Tibial nerve (tissue), 3 donors: ENCODE measurements around the gene TDRD6.

ENCODE experiments used
- POLR2A ChIP-seq, 2 donors: fragments of 450-650 bp; IDR thresholded peaks; one replicate each; pipeline ENCODE4 v1.6.1; 2017; ENCODE audit warnings: antibody characterized with exemption in 2 of 2, mild to moderate bottlenecking in 2 of 2, moderate library complexity in 2 of 2
- TF ChIP-seq, protein P1 (sequence below), 5 experiments: fragments of 200-600 bp in 3 of 5; fragments of 450-650 bp in 2 of 5; sonication (generic) in 3 of 5; IDR thresholded peaks; one replicate each; pipeline ENCODE4 v1.5.1; 2016 to 2019; ENCODE audit warnings: antibody characterized with exemption in 5 of 5, mild to moderate bottlenecking in 3 of 5, moderate library complexity in 2 of 5

- TF ChIP-seq, protein P1, sequence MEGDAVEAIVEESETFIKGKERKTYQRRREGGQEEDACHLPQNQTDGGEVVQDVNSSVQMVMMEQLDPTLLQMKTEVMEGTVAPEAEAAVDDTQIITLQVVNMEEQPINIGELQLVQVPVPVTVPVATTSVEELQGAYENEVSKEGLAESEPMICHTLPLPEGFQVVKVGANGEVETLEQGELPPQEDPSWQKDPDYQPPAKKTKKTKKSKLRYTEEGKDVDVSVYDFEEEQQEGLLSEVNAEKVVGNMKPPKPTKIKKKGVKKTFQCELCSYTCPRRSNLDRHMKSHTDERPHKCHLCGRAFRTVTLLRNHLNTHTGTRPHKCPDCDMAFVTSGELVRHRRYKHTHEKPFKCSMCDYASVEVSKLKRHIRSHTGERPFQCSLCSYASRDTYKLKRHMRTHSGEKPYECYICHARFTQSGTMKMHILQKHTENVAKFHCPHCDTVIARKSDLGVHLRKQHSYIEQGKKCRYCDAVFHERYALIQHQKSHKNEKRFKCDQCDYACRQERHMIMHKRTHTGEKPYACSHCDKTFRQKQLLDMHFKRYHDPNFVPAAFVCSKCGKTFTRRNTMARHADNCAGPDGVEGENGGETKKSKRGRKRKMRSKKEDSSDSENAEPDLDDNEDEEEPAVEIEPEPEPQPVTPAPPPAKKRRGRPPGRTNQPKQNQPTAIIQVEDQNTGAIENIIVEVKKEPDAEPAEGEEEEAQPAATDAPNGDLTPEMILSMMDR (IDR thresholded peaks at IDR 0.05) = no peak
- no peak for TF ChIP-seq POLR2A (IDR thresholded peaks at IDR 0.05)
These were observed 13.3 kb upstream of the TDRD6 start for GRCh38 chr6:46674410-46674809.
